H1 (cell line): ENCODE measurements around the gene TAS1R3.

Experiments used
- CHD1 ChIP-seq: IDR thresholded peaks from 2 replicates; pipeline ENCODE4 v1.6.1; 2012; ENCODE audit warnings: low read depth, low read length, improper control_type of control experiment
- CTCF ChIP-seq, 3 experiments: IDR thresholded peaks; 1 replicate in 2 of 3; 2 replicates in 1 of 3; pipeline versions ENCODE4 v1.5.1 to v1.6.1; 2011; ENCODE audit warnings: low read length in 3 of 3, mild to moderate bottlenecking in 3 of 3, inconsistent platforms in 2 of 3, low read depth in 1 of 3, moderate library complexity in 1 of 3; ENCODE audit not compliant: insufficient read depth in 1 of 3; ENCODE audit errors: control extremely low read depth in 1 of 3
- KDM5A ChIP-seq: fragments of 200-600 bp; IDR thresholded peaks from 2 replicates; pipeline ENCODE4 v1.7.1; 2012; ENCODE audit warnings: mild to moderate bottlenecking, low read length, inconsistent platforms, mixed read lengths
- POLR2A ChIP-seq, 2 experiments: IDR thresholded peaks; 1 replicate in 1 of 2; 2 replicates in 1 of 2; pipeline ENCODE4 v1.6.1; 2011; ENCODE audit warnings: low read depth in 2 of 2, low read length in 2 of 2, mild to moderate bottlenecking in 2 of 2; ENCODE audit errors: control extremely low read depth in 1 of 2
- POLR2AphosphoS5 ChIP-seq: IDR thresholded peaks from 2 replicates; pipeline ENCODE4 v1.6.1; 2011; ENCODE audit warnings: low read depth, low read length
- RAD21 ChIP-seq, 2 experiments: IDR thresholded peaks in 1 of 2; conservative IDR thresholded peaks in 1 of 2; 2 replicates each; pipeline ENCODE4 v1.6.1; 2011; ENCODE audit warnings: low read depth in 2 of 2, low read length in 2 of 2, improper control_type of control experiment in 1 of 2, inconsistent platforms in 1 of 2, mild to moderate bottlenecking in 1 of 2, moderate library complexity in 1 of 2
- RFX5 ChIP-seq: IDR thresholded peaks from 2 replicates; pipeline ENCODE4 v1.6.1; 2011; ENCODE audit warnings: low read depth, low read length, improper control_type of control experiment, borderline replicate concordance
- RXRA ChIP-seq: IDR thresholded peaks from 2 replicates; pipeline ENCODE4 v1.6.1; 2011; ENCODE audit warnings: low read depth, mild to moderate bottlenecking, low read length, moderate library complexity; ENCODE audit not compliant: insufficient read depth
- SP1 ChIP-seq: IDR thresholded peaks from 2 replicates; pipeline ENCODE4 v1.6.1; 2011; ENCODE audit warnings: low read depth, low read length
- SRF ChIP-seq: IDR thresholded peaks from 2 replicates; pipeline ENCODE4 v1.6.1; 2011; ENCODE audit warnings: mild to moderate bottlenecking, low read depth, low read length, moderate library complexity
- TAF1 ChIP-seq: IDR thresholded peaks from 2 replicates; pipeline ENCODE4 v1.6.1; 2011; ENCODE audit warnings: mild to moderate bottlenecking, low read depth, low read length
- TCF12 ChIP-seq: IDR thresholded peaks from 2 replicates; pipeline ENCODE4 v1.6.1; 2011; ENCODE audit warnings: low read depth, mild to moderate bottlenecking, low read length
- ZNF274 ChIP-seq: IDR thresholded peaks from 2 replicates; pipeline ENCODE4 v1.7.0; 2012; ENCODE audit warnings: low read length, borderline replicate concordance; ENCODE audit errors: extremely low read depth

GRCh38 chr1:1341549-1342021, 10.5 kb downstream of the TAS1R3 start:
- TF ChIP-seq CTCF (IDR thresholded peaks at IDR 0.05; ENCODE audit: control extremely low read depth in 1 of 3, insufficient read depth in 1 of 3, low read depth in 1 of 3, low read length in 3 of 3) (no peak), CHD1 (no peak), RFX5 (no peak), ZNF274 (no peak), TAF1 (no peak), RXRA (no peak), POLR2A (IDR thresholded peaks at IDR 0.05; ENCODE audit: control extremely low read depth in 1 of 2, low read depth in 2 of 2, low read length in 2 of 2) (no peak), TCF12 (no peak), RAD21 (IDR thresholded peaks at IDR 0.05 in 1 of 2, conservative IDR thresholded peaks at IDR 0.05 in 1 of 2; ENCODE audit: low read depth in 2 of 2, low read length in 2 of 2) (no peak), SP1 (no peak), POLR2AphosphoS5 (no peak), KDM5A (no peak), SRF (no peak)
